Hematopoietic multipotent progenitor cell (in vitro differentiated cells): ENCODE measurements around the gene PRSS22. TPM values are rescaled to one million over a fixed set of nuclear protein-coding genes. Genes with fewer than 3 reads are reported as not detected.

Source experiments
- DNase-seq, 3 donors: peaks; one replicate each; pipeline ENCODE4 v3.0.0-alpha.2; 2011 to 2015; ENCODE audit warnings: low read depth in 2 of 3, low spot score in 2 of 3
- total RNA-seq: library from RNA; depleted of rRNA; stranded (reverse); fragments of >200 nt; gene quantifications from one replicate; pipeline ENCODE4 v1.2.3, GENCODE V29; 2012

Gene PRSS22
- total RNA-seq, 1 donor, result not detected

DNA sequence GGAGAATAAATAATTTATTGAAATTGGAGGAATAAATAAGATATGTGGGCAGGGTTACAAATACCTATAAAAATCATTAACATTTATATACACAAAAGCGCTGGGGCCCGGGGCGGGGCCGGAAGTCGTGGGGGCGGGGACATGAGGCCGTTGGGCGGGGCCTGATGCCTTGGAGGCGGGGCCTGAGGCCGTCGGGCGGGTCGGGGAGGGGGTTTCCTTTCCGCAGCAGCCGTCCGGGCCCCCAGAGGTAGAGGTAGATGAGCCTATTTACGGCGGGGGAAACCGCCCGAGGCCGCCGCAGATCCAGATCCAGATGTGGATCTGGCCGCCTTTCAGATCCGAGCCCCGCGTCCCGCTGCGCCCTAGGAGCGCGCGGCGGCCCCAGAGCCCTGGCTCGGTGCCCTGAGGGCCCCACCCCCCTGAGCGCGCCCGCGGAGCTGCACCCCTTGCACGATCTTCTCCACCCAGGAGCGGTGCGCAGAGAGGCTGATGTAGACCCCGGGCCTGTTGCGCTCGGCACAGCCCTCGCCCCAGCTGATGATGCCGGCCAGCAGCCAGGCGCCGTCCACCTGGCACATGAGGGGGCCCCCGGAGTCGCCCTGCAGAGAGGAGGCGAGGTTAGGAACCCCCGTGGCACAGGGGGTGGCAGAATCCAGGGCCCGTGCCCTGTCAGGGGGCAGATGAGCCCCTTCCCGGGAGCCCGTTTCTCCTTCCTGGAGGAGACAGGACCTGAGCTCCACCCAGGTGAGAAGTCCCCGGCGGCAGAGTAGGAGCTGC is 5.1 kb downstream of the PRSS22 start:
- DNase-seq, result no peak

- no peak for DNase-seq
These were observed 5.8 kb downstream of the PRSS22 start for GRCh38 chr16:2852003-2852730.

DNA sequence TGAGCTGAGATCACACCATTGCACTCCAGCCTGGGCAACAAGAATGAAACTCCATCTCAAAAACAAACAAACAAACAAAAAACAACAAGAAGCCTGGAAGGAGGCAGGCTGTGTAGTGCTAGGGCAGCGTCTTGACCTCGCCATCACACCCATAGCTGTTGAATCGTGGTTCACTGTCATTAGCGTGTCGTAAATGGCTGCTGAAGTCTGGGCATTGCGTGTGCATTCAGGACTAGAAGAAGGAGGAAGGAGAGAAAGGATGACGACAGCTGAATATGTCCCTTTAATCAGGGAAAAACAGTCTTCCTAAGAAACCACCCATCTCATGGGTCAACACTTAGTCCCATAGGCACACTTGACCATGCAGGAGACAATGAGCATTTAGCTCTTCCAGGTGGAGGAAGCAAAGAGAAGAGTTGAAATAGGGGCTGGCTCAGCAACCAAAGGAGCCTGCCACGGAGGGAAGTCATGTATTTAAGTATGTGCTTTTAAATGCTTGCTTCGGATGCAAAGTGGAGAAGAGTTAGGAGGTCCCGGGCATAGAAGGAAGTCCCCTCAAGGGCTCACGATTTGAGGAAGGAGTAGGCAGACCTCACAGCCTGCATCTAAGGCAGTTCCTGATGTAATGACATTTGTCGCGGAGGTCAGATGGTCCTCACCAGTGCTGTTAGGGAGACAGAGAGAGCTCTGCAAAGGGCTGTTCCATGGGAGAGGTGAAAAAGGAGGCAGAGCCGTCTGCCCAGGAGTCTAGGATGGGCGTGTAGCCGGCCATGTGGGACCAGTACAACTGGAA is 8.8 kb downstream of the PRSS22 start:
- DNase-seq, result no peak

- no peak for DNase-seq
These were observed 11.3 kb downstream of the PRSS22 start for GRCh38 chr16:2846511-2847310.

DNA sequence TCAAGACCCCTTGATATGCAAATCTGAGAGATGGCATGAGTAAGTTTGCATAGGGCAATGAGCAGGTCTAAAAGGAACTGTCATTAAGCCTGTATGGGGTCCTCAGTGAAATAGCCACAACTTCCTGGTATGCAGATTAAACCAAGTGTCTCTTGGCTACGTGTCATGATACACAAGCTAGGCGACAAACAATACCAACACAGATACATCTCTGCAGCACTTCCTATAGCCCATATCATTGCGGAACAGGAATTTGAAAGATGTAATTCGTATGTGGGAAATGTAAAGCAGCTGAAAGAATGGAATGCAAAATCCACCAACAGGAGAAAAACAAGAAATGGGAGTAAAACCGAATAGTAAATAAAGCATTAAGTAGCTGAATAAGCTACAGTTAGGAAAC is 12.9 kb downstream of the PRSS22 start:
- no peak for DNase-seq

- no peak for DNase-seq
These were observed 14.4 kb downstream of the PRSS22 start for GRCh38 chr16:2843526-2843925.

GRCh38 chr16:2842340-2843000 is 15.5 kb downstream of the PRSS22 start:
- DNase-seq, result peak; percentile 34 to 54 (median 46)

DNA sequence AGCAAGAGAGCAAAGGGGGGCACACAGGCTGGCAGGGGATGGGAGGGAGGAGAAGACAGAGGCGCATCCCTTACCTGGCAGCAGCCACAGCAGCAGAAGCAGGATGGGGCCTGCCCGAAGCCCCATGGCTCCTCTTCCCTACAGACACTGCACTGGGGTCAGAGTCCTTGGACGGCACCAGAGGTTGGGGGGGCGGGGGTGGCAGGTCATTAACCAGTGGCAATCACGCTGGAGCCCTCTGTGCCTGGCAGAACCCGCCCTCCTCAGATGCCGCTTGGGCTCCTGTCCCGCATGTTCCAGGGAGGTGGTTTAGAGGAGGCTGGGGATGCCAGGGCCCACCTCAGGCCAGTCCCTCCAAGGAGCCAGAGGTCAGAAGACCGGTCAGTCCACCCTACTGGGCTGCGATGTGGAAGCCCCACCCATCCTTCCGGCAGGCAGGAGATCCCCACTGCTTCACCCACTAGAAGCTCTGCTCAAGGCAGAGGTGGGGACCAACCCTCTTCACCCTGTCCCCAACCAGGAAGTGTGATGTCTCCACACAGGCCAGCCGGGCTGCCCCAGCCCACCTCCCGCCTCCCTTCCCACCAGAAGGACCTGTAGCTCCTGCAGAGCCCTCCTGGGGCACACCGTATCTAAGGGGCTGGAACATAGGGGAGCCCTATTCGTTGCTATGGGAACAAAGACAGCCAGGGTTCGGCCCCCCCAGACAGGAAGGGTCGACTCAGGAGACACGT is 16.2 kb downstream of the PRSS22 start:
- DNase-seq, result no peak

GRCh38 chr16:2840914-2841313 is 17.1 kb downstream of the PRSS22 start:
- no peak for DNase-seq

DNA sequence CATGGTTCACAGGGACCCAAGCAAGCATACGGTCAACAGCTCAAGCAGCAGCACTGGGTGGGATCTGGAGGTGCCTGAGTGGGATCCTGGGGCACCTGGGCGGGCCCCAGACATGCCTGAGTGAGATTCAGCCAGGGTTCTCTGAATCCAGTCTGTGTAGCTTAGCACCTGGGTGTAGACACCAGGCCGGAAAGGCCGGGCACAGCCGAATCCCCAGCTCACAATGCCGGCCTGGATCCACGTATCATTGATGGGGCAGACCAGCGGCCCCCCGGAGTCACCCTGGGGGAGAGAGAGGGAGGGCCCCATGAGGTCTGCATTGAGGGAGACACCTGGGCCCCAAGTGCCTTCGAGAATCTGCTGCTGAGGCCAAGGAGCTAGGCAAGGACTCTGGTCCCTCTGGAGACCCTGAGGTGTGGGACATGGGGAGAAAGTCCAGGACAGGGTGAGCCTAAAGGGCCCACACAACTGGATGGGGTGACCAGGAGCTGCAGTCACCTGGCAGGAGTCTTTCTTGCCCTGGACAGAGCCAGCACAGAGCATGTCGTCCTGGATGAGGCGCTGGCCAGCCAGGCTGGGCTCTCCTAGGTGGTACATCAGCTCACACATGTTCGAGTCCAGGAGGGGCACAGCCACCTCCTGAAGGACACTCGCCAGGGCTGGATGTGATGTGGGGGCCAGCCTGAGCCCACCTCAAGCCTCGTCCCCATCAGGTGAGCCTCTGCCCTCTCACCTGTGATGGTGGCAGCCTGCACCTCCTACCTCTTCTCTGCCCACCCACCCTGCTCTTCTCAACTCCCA is 18.1 kb downstream of the PRSS22 start:
- no peak for DNase-seq

GRCh38 chr16:2838928-2839327 is 19.0 kb downstream of the PRSS22 start:
- DNase-seq, result peak in 2 of 3 donors; percentile 71 to 80

DNA sequence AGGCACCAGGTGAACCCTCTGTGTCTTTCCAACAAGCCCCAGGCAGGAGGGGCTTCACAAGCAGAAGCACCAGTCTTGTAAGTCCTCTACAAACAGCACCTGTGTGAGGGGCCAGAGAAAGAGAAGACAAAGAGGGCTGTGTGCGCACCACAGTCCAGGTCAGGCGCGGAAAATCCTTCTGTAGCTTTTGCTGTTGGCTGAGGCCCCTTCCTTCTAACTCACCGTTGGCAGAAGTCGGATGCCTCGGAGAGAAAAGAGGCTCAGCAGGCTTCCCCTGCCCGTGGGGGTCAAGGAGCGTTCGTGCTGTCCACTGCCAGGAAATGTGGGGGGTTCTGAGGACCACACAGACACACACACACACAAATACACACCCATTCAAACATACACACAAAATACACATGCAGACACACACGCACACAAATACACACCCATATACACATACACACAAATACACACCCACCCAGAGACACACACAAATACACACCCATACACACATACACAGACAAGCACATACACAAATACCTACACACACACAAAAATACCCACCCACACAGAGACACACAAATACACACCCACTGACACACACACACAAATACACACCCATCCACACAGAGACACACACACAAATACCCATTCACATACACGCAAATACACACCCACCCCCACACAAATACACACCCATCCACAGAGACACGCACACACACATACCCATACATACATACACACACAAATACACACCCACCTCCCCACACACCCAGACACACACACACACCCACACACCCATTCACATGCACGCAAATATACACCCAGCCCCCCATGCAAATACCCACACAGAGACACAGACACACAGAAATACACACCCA is 21.1 kb downstream of the PRSS22 start:
- no peak for DNase-seq

- DNase-seq, result no peak
These were observed 22.1 kb downstream of the PRSS22 start for GRCh38 chr16:2835638-2836493.

- DNase-seq, result no peak
These were observed 23.0 kb downstream of the PRSS22 start for GRCh38 chr16:2834968-2835367.

DNA sequence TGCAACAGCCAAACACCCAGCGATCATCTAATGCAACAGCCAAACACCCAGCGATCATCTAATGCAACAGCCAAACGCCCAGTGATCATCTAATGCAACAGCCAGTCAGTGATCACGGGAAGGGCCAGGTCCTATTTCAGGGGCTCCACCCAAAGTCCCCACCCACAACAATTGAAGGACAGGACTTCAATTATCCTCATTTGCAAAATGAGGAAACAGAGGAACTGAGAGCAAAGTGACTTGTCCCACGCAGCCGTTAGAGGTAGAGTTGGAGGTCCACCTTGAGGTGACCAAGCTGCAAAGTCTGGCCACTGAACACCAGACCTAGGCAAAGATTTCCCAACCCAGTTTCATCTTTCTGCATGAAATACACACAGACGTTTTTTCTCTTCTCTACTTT is 24.2 kb downstream of the PRSS22 start:
- DNase-seq, result no peak

DNA sequence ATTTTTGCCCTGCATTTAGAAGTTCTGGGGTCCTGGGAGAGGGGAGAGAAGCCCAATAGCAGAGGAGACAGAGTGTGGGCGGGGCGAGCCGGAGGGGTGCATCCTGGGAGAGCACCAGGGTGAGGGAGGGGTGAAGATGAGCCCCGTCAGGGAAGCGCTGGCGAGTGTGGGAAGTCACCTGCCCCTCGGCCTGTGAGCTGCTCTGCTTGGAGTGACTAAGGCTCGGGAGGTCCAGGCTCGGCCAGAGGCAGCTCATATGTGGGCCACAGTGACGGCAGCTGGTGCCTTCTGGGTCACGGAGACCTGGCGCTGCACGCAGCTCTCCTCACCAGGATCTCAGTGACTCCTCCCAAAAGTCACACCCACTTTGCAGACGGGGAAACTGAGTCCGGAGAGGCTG is 26.8 kb downstream of the PRSS22 start:
- DNase-seq, result no peak

DNA sequence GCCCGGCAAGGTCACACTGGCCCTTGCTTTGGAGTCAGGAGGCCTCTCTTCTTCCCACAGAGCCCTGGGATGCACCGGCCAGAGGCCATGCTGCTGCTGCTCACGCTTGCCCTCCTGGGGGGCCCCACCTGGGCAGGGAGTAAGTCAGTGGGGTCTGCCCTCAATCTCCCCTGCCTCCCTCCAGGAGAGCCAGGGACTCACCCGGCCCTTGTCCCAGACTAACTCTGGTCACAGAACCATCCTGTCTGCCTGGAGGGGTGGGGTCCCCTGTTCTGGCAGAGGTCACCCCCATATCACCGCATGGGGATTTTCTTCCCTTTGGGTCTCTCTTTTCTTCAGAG is 27.6 kb downstream of the PRSS22 start:
- no peak for DNase-seq
